ENCODE results near the gene KHDC1L.

Gene KHDC1L

DNA sequence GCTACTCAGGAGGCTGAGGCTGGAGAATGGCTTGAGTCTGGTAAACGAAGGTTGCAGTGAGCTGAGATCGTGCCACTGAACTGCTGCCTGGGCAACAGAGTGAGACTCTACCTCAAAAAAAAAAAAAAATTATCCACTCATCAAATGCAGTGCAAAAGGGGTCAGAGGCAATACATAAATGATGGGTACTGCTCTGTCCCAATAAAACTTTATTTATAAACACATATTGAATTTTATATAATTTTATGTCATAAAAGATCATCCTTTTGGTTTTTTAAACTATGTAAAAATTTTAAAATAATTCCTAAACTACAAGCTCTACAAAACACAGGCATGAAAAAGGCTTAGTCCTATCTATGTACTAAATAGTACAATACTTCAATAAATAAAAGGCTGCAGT is 27.4 kb upstream of the KHDC1L start:
- TF ChIP-seq ZFP3 (CRISPR knock-in tag; IDR thresholded peaks at IDR 0.05) = no peak
- TF ChIP-seq ZNF70 (CRISPR knock-in tag; IDR thresholded peaks at IDR 0.05) = no peak
- no peak for TF ChIP-seq TCF4 (CRISPR knock-in tag; IDR thresholded peaks at IDR 0.05; ENCODE audit: borderline replicate concordance)
- TF ChIP-seq PPARA (CRISPR knock-in tag; IDR thresholded peaks at IDR 0.05; ENCODE audit: borderline replicate concordance) = no peak
- TF ChIP-seq ARNTL (CRISPR knock-in tag; IDR thresholded peaks at IDR 0.05; ENCODE audit: borderline replicate concordance, low read depth) = no peak
- TF ChIP-seq ZNF565 (CRISPR knock-in tag; conservative IDR thresholded peaks at IDR 0.05; ENCODE audit: low read depth) = no peak
- TF ChIP-seq ZC3H10 (CRISPR knock-in tag; IDR thresholded peaks at IDR 0.05) = no peak
- no peak for TF ChIP-seq ESRRG (CRISPR knock-in tag; IDR thresholded peaks at IDR 0.05)
- no peak for ATAC-seq

DNA sequence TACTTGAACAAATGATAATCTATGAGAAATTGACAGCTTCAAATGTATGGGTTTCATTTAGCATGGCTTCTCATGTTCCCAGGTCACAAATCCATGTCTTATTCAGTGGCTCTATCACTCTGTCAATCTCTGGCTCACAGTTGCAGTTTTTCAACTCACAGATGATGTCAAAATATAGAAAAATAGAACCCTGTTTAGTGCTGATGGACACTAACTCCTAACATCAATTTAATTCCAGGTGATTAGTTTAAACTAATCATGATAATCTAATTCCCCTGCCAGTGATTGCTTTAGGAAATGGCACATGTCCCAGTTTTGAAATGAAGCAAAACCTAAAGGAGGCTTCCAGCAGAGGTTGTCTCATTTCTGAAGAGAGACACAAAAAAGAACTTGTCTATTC is 24.7 kb upstream of the KHDC1L start:
- peak; percentile 61 for ATAC-seq
- no peak for TF ChIP-seq BACH2 (CRISPR knock-in tag; IDR thresholded peaks at IDR 0.05; ENCODE audit: borderline replicate concordance)
- no peak for TF ChIP-seq ZNF8 (CRISPR knock-in tag; IDR thresholded peaks at IDR 0.05)
- peak; percentile 83 for TF ChIP-seq ISL1 (CRISPR knock-in tag; IDR thresholded peaks at IDR 0.05)
- no peak for TF ChIP-seq ZNF70 (CRISPR knock-in tag; IDR thresholded peaks at IDR 0.05)
- TF ChIP-seq, protein P1, sequence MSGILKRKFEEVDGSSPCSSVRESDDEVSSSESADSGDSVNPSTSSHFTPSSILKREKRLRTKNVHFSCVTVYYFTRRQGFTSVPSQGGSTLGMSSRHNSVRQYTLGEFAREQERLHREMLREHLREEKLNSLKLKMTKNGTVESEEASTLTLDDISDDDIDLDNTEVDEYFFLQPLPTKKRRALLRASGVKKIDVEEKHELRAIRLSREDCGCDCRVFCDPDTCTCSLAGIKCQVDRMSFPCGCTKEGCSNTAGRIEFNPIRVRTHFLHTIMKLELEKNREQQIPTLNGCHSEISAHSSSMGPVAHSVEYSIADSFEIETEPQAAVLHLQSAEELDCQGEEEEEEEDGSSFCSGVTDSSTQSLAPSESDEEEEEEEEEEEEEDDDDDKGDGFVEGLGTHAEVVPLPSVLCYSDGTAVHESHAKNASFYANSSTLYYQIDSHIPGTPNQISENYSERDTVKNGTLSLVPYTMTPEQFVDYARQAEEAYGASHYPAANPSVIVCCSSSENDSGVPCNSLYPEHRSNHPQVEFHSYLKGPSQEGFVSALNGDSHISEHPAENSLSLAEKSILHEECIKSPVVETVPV (CRISPR knock-in tag; IDR thresholded peaks at IDR 0.05) = no peak
- TF ChIP-seq, protein P2, sequence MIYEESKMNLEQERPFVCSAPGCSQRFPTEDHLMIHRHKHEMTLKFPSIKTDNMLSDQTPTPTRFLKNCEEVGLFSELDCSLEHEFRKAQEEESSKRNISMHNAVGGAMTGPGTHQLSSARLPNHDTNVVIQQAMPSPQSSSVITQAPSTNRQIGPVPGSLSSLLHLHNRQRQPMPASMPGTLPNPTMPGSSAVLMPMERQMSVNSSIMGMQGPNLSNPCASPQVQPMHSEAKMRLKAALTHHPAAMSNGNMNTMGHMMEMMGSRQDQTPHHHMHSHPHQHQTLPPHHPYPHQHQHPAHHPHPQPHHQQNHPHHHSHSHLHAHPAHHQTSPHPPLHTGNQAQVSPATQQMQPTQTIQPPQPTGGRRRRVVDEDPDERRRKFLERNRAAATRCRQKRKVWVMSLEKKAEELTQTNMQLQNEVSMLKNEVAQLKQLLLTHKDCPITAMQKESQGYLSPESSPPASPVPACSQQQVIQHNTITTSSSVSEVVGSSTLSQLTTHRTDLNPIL (CRISPR knock-in tag; IDR thresholded peaks at IDR 0.05; ENCODE audit: low read depth) = peak; percentile 53; the same call in 1 of the 2 replicates
- no peak for TF ChIP-seq GLIS3 (CRISPR knock-in tag; IDR thresholded peaks at IDR 0.05)
- TF ChIP-seq, protein P3, sequence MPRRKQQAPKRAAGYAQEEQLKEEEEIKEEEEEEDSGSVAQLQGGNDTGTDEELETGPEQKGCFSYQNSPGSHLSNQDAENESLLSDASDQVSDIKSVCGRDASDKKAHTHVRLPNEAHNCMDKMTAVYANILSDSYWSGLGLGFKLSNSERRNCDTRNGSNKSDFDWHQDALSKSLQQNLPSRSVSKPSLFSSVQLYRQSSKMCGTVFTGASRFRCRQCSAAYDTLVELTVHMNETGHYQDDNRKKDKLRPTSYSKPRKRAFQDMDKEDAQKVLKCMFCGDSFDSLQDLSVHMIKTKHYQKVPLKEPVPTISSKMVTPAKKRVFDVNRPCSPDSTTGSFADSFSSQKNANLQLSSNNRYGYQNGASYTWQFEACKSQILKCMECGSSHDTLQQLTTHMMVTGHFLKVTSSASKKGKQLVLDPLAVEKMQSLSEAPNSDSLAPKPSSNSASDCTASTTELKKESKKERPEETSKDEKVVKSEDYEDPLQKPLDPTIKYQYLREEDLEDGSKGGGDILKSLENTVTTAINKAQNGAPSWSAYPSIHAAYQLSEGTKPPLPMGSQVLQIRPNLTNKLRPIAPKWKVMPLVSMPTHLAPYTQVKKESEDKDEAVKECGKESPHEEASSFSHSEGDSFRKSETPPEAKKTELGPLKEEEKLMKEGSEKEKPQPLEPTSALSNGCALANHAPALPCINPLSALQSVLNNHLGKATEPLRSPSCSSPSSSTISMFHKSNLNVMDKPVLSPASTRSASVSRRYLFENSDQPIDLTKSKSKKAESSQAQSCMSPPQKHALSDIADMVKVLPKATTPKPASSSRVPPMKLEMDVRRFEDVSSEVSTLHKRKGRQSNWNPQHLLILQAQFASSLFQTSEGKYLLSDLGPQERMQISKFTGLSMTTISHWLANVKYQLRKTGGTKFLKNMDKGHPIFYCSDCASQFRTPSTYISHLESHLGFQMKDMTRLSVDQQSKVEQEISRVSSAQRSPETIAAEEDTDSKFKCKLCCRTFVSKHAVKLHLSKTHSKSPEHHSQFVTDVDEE (CRISPR knock-in tag; IDR thresholded peaks at IDR 0.05) = peak; percentile 40; the same call in 1 of the 2 replicates

DNA sequence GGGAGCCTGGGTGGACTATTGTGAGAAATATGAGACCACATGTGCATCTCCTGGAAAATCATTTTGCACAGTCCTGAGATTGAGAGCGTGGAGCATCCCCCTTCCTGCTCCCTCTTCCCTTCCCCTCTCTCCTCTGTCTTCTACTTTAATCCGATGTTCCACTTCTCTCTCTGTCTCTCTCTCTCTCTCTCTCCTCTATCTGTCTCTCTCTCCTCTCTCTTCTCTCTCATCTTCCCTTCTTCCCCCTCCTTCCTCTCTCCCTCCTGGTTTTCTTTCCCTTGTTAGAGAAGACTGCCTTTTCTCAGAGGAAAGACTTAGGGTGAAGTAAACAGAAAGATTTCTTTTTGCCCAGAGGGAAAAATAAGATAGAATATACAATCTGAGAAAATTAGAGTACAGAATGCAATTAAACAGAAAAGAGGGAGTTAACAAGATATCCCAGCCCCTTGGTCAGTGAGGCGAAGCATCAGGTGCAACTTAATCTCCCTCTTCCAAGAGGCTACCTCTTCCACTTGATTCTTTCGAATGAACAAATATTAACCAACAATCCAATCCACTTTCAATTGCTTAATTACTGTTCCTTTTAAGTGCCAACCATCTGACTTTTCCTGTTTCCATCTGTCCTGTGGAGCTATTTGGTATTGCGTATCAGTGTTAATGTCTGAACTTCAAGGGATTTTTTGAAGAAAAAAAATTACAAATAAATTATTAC is 23.1 kb upstream of the KHDC1L start:
- TF ChIP-seq ISL1 (CRISPR knock-in tag; IDR thresholded peaks at IDR 0.05) = no peak
- no peak for TF ChIP-seq BACH2 (CRISPR knock-in tag; IDR thresholded peaks at IDR 0.05; ENCODE audit: borderline replicate concordance)
- no peak for TF ChIP-seq ZNF8 (CRISPR knock-in tag; IDR thresholded peaks at IDR 0.05)
- ATAC-seq = no peak

DNA sequence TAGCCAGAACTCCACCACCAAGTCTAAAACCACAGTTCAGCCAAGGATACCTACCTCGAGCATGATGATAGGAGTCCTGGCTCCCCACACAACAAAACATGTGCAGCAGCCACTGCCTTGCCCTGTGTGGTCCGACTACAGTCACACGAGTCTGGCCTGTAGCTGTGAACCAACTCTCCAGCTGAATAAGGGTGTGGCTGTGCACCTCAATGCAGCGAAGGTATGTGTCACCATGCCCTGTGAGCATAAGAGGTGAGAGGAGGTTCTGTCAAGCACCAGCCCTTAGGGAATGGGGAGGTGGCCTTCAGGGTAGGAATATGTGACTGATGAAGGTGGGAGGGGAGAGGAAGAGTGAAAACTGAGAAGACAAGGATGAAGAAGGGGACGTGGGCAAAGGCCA is 16.7 kb upstream of the KHDC1L start:
- no peak for TF ChIP-seq PPARA (CRISPR knock-in tag; IDR thresholded peaks at IDR 0.05; ENCODE audit: borderline replicate concordance)
- no peak for TF ChIP-seq BACH2 (CRISPR knock-in tag; IDR thresholded peaks at IDR 0.05; ENCODE audit: borderline replicate concordance)
- TF ChIP-seq GLIS3 (CRISPR knock-in tag; IDR thresholded peaks at IDR 0.05) = no peak
- ATAC-seq = no peak

DNA sequence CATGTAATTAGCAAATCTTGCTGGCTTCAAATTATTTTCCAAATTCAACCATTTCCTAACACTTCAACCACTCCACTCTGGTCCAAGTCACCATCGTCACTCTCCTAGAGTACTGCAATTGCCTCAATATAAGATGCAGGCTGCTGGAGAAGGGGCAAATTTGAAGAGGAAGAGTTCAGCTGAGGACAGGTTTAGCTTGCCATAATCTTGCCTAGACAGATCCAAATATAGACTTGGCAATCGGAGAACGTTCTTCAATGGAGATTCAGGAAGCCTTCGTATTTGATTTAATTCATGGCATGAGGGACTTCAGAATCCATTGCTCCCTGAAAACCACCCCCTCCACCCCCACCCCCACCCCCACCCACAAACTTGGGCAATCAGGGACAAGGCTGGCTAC is 15.4 kb upstream of the KHDC1L start:
- ATAC-seq = no peak
- no peak for TF ChIP-seq CSDC2 (CRISPR knock-in tag; IDR thresholded peaks at IDR 0.05)
- TF ChIP-seq ZFP3 (CRISPR knock-in tag; IDR thresholded peaks at IDR 0.05) = no peak
- no peak for TF ChIP-seq GLIS3 (CRISPR knock-in tag; IDR thresholded peaks at IDR 0.05)
- TF ChIP-seq, protein P3 (CRISPR knock-in tag; IDR thresholded peaks at IDR 0.05) = no peak
- TF ChIP-seq, protein P4, sequence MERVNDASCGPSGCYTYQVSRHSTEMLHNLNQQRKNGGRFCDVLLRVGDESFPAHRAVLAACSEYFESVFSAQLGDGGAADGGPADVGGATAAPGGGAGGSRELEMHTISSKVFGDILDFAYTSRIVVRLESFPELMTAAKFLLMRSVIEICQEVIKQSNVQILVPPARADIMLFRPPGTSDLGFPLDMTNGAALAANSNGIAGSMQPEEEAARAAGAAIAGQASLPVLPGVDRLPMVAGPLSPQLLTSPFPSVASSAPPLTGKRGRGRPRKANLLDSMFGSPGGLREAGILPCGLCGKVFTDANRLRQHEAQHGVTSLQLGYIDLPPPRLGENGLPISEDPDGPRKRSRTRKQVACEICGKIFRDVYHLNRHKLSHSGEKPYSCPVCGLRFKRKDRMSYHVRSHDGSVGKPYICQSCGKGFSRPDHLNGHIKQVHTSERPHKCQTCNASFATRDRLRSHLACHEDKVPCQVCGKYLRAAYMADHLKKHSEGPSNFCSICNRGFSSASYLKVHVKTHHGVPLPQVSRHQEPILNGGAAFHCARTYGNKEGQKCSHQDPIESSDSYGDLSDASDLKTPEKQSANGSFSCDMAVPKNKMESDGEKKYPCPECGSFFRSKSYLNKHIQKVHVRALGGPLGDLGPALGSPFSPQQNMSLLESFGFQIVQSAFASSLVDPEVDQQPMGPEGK (CRISPR knock-in tag; IDR thresholded peaks at IDR 0.05; ENCODE audit: borderline replicate concordance) = no peak
- no peak for TF ChIP-seq PPARA (CRISPR knock-in tag; IDR thresholded peaks at IDR 0.05; ENCODE audit: borderline replicate concordance)
- no peak for TF ChIP-seq ZNF8 (CRISPR knock-in tag; IDR thresholded peaks at IDR 0.05)
- TF ChIP-seq OSR1 (CRISPR knock-in tag; IDR thresholded peaks at IDR 0.05) = no peak
- no peak for TF ChIP-seq TOX (CRISPR knock-in tag; IDR thresholded peaks at IDR 0.05; ENCODE audit: borderline replicate concordance)
- TF ChIP-seq ESRRG (CRISPR knock-in tag; IDR thresholded peaks at IDR 0.05) = no peak
- no peak for TF ChIP-seq ZNF565 (CRISPR knock-in tag; conservative IDR thresholded peaks at IDR 0.05; ENCODE audit: low read depth)
- TF ChIP-seq ISL1 (CRISPR knock-in tag; IDR thresholded peaks at IDR 0.05) = no peak
- TF ChIP-seq ZNF70 (CRISPR knock-in tag; IDR thresholded peaks at IDR 0.05) = no peak
- TF ChIP-seq ZFP30 (CRISPR knock-in tag; IDR thresholded peaks at IDR 0.05) = no peak
- TF ChIP-seq TCF4 (CRISPR knock-in tag; IDR thresholded peaks at IDR 0.05; ENCODE audit: borderline replicate concordance) = no peak
- TF ChIP-seq BACH2 (CRISPR knock-in tag; IDR thresholded peaks at IDR 0.05; ENCODE audit: borderline replicate concordance) = no peak
- no peak for TF ChIP-seq RARB (CRISPR knock-in tag; IDR thresholded peaks at IDR 0.05)

All from SK-N-SH treated with all-trans-retinoic acid at 6 μM for 48 hours (cell line).